SKM-1 (cell line): ENCODE data around the gene PRPSAP2.

Source experiments
- DNase-seq: peaks from one replicate; lab custom pipeline; 2025; ENCODE audit not compliant: unreplicated experiment; lab: John Stamatoyannopoulos, UW

Gene PRPSAP2

GRCh38 chr17:18960803-18961511 lies 103.0 kb downstream of the PRPSAP2 start:
- peak; percentile 42 for DNase-seq

GRCh38 chr17:18961634-18962493 lies 103.9 kb downstream of the PRPSAP2 start:
- DNase-seq, result no peak

GRCh38 chr17:18962494-18962815 lies 104.5 kb downstream of the PRPSAP2 start:
- DNase-seq, result no peak

- no peak for DNase-seq
Observed at GRCh38 chr17:18963126-18964017, 105.4 kb downstream of the PRPSAP2 start.

- DNase-seq, result no peak
Observed at GRCh38 chr17:18964018-18964351, 106.1 kb downstream of the PRPSAP2 start.

- no peak for DNase-seq
Observed at GRCh38 chr17:18964550-18964949, 106.6 kb downstream of the PRPSAP2 start.

- DNase-seq, result no peak
Observed at GRCh38 chr17:18965530-18966236, 107.8 kb downstream of the PRPSAP2 start.

- no peak for DNase-seq
Observed at GRCh38 chr17:18966831-18967624, 109.1 kb downstream of the PRPSAP2 start.

GRCh38 chr17:18967916-18968315 lies 110.0 kb downstream of the PRPSAP2 start:
- DNase-seq, result no peak

- no peak for DNase-seq
Observed at GRCh38 chr17:18968345-18968744, 110.4 kb downstream of the PRPSAP2 start.

- no peak for DNase-seq
Observed at GRCh38 chr17:18968945-18969887, 111.3 kb downstream of the PRPSAP2 start.

- DNase-seq, result no peak
Observed at GRCh38 chr17:18970582-18971480, 112.9 kb downstream of the PRPSAP2 start.

- DNase-seq, result no peak
Observed at GRCh38 chr17:18971801-18972200, 113.9 kb downstream of the PRPSAP2 start.

GRCh38 chr17:18974407-18975149 lies 116.6 kb downstream of the PRPSAP2 start:
- DNase-seq, result no peak

- no peak for DNase-seq
Observed at GRCh38 chr17:18975597-18975996, 117.7 kb downstream of the PRPSAP2 start.

GRCh38 chr17:18976201-18976600 lies 118.3 kb downstream of the PRPSAP2 start:
- no peak for DNase-seq

GRCh38 chr17:18977021-18977420 lies 119.1 kb downstream of the PRPSAP2 start:
- no peak for DNase-seq
